ENCODE data around the gene ZG16B. TPM values are rescaled to one million over a fixed set of nuclear protein-coding genes. Genes with fewer than 3 reads are reported as not detected.

Gene ZG16B
- total RNA-seq, 1 experiment from 2014 or later: not detected

- no peak overlapping the region for H2BK5ac ChIP-seq (ENCODE audit: insufficient read length, low read length)
- peaks cover 2% of the 10 kb centered on the region for H3K23me2 ChIP-seq (ENCODE audit: insufficient read length, low read depth, low read length, poor library complexity, severe bottlenecking)
- no peaks in the 10 kb centered on the region for H3K9me3 ChIP-seq (ENCODE audit: control insufficient read depth, low read depth, low read length)
- H4K91ac ChIP-seq (ENCODE audit: insufficient read length, low read depth, low read length): no peak overlapping the region
- H3K23ac ChIP-seq (ENCODE audit: insufficient read length, low read depth, low read length): no peak overlapping the region
- no peak overlapping the region for H3T11ph ChIP-seq (ENCODE audit: low read length)
- no peaks in the 10 kb centered on the region for H3K79me2 ChIP-seq (ENCODE audit: insufficient read depth, low read length)
- peaks cover 3% of the 10 kb centered on the region; the same call in 1 of the 2 replicates for H3K27me3 ChIP-seq (ENCODE audit: insufficient read depth, low read length)
- H4K8ac ChIP-seq (replicated peaks; ENCODE audit: insufficient read length, low read depth, low read length): no peak overlapping the region
- H3K18ac ChIP-seq (ENCODE audit: insufficient read length, low read depth, low read length): no peak overlapping the region
- no peak overlapping the region for H3K4me2 ChIP-seq (ENCODE audit: insufficient read depth, insufficient read length, low read length)
- peaks cover 0 to 2% (median 0%) of the 10 kb centered on the region in 3 experiments; a peak in 1 of 7 replicates for H3K36me3 Mint-ChIP-seq (ENCODE audit: insufficient read depth in 1 of 3, low read depth in 3 of 3)
- H3K4me1 ChIP-seq (ENCODE audit: insufficient read depth, low read length): no peaks in the 10 kb centered on the region
- no peak overlapping the region for H3K27ac ChIP-seq (ENCODE audit: insufficient read length, low read depth, low read length)
- H2AFZ ChIP-seq (ENCODE audit: low read length): no peak overlapping the region
- no peak overlapping the region for H2BK15ac ChIP-seq (ENCODE audit: low read depth, low read length)
- H3K79me1 ChIP-seq (ENCODE audit: insufficient read depth, low read depth, low read length, poor library complexity, severe bottlenecking): no peaks in the 10 kb centered on the region
- H3K4me3 Mint-ChIP-seq: no peak overlapping the region; a peak in 1 of 5 replicates
- H2AK5ac ChIP-seq (ENCODE audit: insufficient read length, low read length): no peak overlapping the region
- H3K4me1 Mint-ChIP-seq: 0 out of 4 replicates have a peak, but pooled peaks cover 0 to 3% of the 10 kb centered on the region in 2 experiments
- H2BK120ac ChIP-seq (ENCODE audit: low read depth, low read length, poor library complexity, severe bottlenecking): no peak overlapping the region
- no peak overlapping the region for H2BK12ac ChIP-seq (ENCODE audit: insufficient read length, low read depth, low read length)
- no peak for TF ChIP-seq CTCF (conservative IDR thresholded peaks at IDR 0.05)
- H3K9ac ChIP-seq (ENCODE audit: extremely low read depth, insufficient read length, low read length): no peak overlapping the region
- H2BK20ac ChIP-seq (ENCODE audit: low read depth, low read length, poor library complexity, severe bottlenecking): no peak overlapping the region
- no peak overlapping the region for H3K4ac ChIP-seq (ENCODE audit: low read depth, low read length)
- no peak overlapping the region for H3K56ac ChIP-seq (ENCODE audit: insufficient read length, low read depth, low read length)
- H3K9me3 Mint-ChIP-seq: peaks cover 6 to 7% of the 10 kb centered on the region in 2 experiments
- no peak overlapping the region for H4K5ac ChIP-seq (ENCODE audit: insufficient read length, low read depth, low read length)
- DNase-seq: no peak
- WGBS (ENCODE audit: extremely low coverage, insufficient read length, low lambda C conversion rate): no CpG with 5 or more reads among the region's 4 CpGs
- no peak overlapping the region for H3K27ac Mint-ChIP-seq
- no peak overlapping the region for H3K14ac ChIP-seq (ENCODE audit: insufficient read depth, low read length)
- H3K27me3 Mint-ChIP-seq (ENCODE audit: low read depth): peaks cover 71% of the 10 kb centered on the region
- no peaks in the 10 kb centered on the region for H4K20me1 ChIP-seq (ENCODE audit: control insufficient read depth, insufficient read depth, insufficient read length)
Observed at GRCh38 chr16:2865651-2866050, 35.5 kb downstream of the ZG16B start.

Data from H9 (cell line).